ENCODE measurements around the gene PLEKHF1.

The PLEKHF1 gene

GRCh38 chr19:29680937-29681336 lies 15.7 kb downstream of the PLEKHF1 start:
- DNase-seq, result no peak

GRCh38 chr19:29681422-29682235 lies 16.4 kb downstream of the PLEKHF1 start:
- no peak for DNase-seq

GRCh38 chr19:29682236-29682895 lies 17.1 kb downstream of the PLEKHF1 start:
- DNase-seq, result no peak

GRCh38 chr19:29683009-29683408 lies 17.7 kb downstream of the PLEKHF1 start:
- DNase-seq, result no peak

GRCh38 chr19:29685326-29685725 lies 20.1 kb downstream of the PLEKHF1 start:
- no peak for DNase-seq

- no peak for DNase-seq
Measured at GRCh38 chr19:29686285-29686805, 21.1 kb downstream of the PLEKHF1 start.

GRCh38 chr19:29687244-29687896 lies 22.1 kb downstream of the PLEKHF1 start:
- peak; percentile 52 for DNase-seq

- no peak for DNase-seq
Measured at GRCh38 chr19:29687897-29688728, 22.9 kb downstream of the PLEKHF1 start.

GRCh38 chr19:29690842-29691241 lies 25.6 kb downstream of the PLEKHF1 start:
- DNase-seq, result peak; percentile 9

- no peak for DNase-seq
Measured at GRCh38 chr19:29694161-29694560, 28.9 kb downstream of the PLEKHF1 start.

GRCh38 chr19:29694669-29695627 lies 29.7 kb downstream of the PLEKHF1 start:
- DNase-seq, result peak; percentile 73

- no peak for DNase-seq
Measured at GRCh38 chr19:29695765-29696564, 30.7 kb downstream of the PLEKHF1 start.

- no peak for DNase-seq
Measured at GRCh38 chr19:29696565-29696846, 31.2 kb downstream of the PLEKHF1 start.

- DNase-seq, result no peak
Measured at GRCh38 chr19:29697523-29698261, 32.4 kb downstream of the PLEKHF1 start.

- no peak for DNase-seq
Measured at GRCh38 chr19:29699861-29700260, 34.6 kb downstream of the PLEKHF1 start.

GRCh38 chr19:29700498-29700897 lies 35.2 kb downstream of the PLEKHF1 start:
- DNase-seq, result no peak

GRCh38 chr19:29702161-29702962 lies 37.1 kb downstream of the PLEKHF1 start:
- no peak for DNase-seq

GRCh38 chr19:29702963-29703320 lies 37.7 kb downstream of the PLEKHF1 start:
- no peak for DNase-seq

All from stimulated activated naive CD4-positive, alpha-beta T cell treated with Interleukin-2 at 50 U/mL for 16 hours (primary cell).